Hepatocyte (in vitro differentiated cells): Measurements from ENCODE around the gene GPC5. TPM values are rescaled to one million over a fixed set of nuclear protein-coding genes. Genes with fewer than 3 reads are reported as not detected.

Experiments
- DNase-seq: peaks from one replicate; pipeline ENCODE4 v3.0.0-alpha.2; 2016; ENCODE audit warnings: low spot score
- H2AFZ ChIP-seq: fragments of 200-600 bp; sonication (generic); 2 replicates; pipeline ENCODE4 v1.6.0; 2016; ENCODE audit warnings: antibody characterized with exemption, mild to moderate bottlenecking
- H3K27ac ChIP-seq: fragments of 200-600 bp; sonication (generic); 2 replicates; pipeline ENCODE4 v1.5.1; 2016; ENCODE audit warnings: mild to moderate bottlenecking
- H3K27me3 ChIP-seq: fragments of 200-600 bp; sonication (generic); 2 replicates; pipeline ENCODE4 v1.6.1; 2016
- H3K36me3 ChIP-seq: fragments of 200-600 bp; sonication (generic); replicated peaks from 2 replicates; pipeline ENCODE4 v1.5.1; 2016; ENCODE audit warnings: low read depth; ENCODE audit not compliant: insufficient read depth
- H3K4me1 ChIP-seq: fragments of 200-600 bp; sonication (generic); 2 replicates; pipeline ENCODE4 v1.5.1; 2016; ENCODE audit warnings: mild to moderate bottlenecking, moderate library complexity; ENCODE audit not compliant: insufficient read depth
- H3K4me2 ChIP-seq: fragments of 200-600 bp; sonication (generic); 2 replicates; pipeline ENCODE4 v1.6.0; 2016
- H3K4me3 ChIP-seq: fragments of 200-600 bp; sonication (generic); 2 replicates; pipeline ENCODE4 v1.5.1; 2016; ENCODE audit warnings: mild to moderate bottlenecking
- H3K79me2 ChIP-seq: fragments of 200-600 bp; sonication (generic); 2 replicates; pipeline ENCODE4 v1.6.0; 2017; ENCODE audit warnings: mild to moderate bottlenecking
- H3K9me2 ChIP-seq: fragments of 200-600 bp; sonication (generic); replicated peaks from 2 replicates; pipeline ENCODE4 v1.6.0; 2017; ENCODE audit warnings: mild to moderate bottlenecking; ENCODE audit not compliant: insufficient read depth
- H3K9me3 ChIP-seq: fragments of 200-600 bp; sonication (generic); 2 replicates; pipeline ENCODE4 v1.5.1; 2016; ENCODE audit warnings: low read depth, mild to moderate bottlenecking
- H4K20me1 ChIP-seq: fragments of 200-600 bp; sonication (generic); 2 replicates; pipeline ENCODE4 v1.6.0; 2016; ENCODE audit warnings: mild to moderate bottlenecking; ENCODE audit not compliant: insufficient read depth, poor library complexity, severe bottlenecking
- CTCF ChIP-seq: fragments of 200-600 bp; sonication (generic); IDR thresholded peaks from 2 replicates; pipeline ENCODE4 v1.5.1; 2016; ENCODE audit warnings: antibody characterized with exemption, mild to moderate bottlenecking; ENCODE audit not compliant: poor library complexity
- EZH2 ChIP-seq: fragments of 200-600 bp; sonication (generic); IDR thresholded peaks from 2 replicates; pipeline ENCODE4 v1.6.1; 2016; ENCODE audit warnings: antibody characterized with exemption, mild to moderate bottlenecking, borderline replicate concordance
- EZH2phosphoT487 ChIP-seq: fragments of 200-600 bp; sonication (generic); IDR thresholded peaks from one replicate; pipeline ENCODE4 v1.6.1; 2018; ENCODE audit warnings: antibody characterized with exemption, mild to moderate bottlenecking, low read depth, moderate library complexity; ENCODE audit not compliant: unreplicated experiment, severe bottlenecking
- WGBS: methylation state at CpG from one replicate; pipeline ENCODE4 v1.1.6; 2016; ENCODE audit warnings: low lambda C conversion rate; ENCODE audit errors: missing lambda C conversion rate; 5-methylcytosine and 5-hydroxymethylcytosine counted together
- polyA plus RNA-seq: library from polyadenylated mRNA; unstranded; fragments of >200 nt; fragmentation: Nextera tagmentation; extraction: Ambion mirVana; gene quantifications from 2 replicates; pipeline ENCODE4 v1.2.1, GENCODE V29; 2016
- total RNA-seq: library from RNA; depleted of rRNA; stranded (reverse); fragments of >200 nt; gene quantifications from 2 replicates; pipeline ENCODE4 v1.2.3, GENCODE V29; 2014

GPC5 gene
- total and polyA plus RNA-seq, 2 experiments from 2014 or later = 3.9 to 5.4 TPM

DNA sequence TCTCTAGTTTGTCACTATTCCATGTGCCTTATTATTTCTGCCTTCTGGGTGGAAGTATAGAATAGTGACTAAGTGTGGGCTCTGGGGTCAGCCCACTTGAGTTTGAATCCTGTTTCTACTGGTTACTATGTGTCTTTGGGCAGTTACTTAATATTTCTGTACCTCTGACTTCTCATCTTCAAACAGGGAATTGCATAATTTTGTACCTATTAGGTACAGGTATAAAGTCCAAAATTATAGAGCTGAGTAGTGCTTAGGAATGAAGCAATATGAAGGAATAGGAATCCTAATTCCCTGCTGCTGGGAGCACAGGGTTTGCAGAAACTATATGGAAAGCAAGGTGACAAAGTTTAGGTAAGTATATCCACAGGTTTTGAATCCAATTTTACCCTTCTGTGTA lies 564.5 kb downstream of the GPC5 start:
- Histone ChIP-seq H3K27me3 (no peaks in the 10 kb centered on the region), H3K9me3 (no peaks in the 10 kb centered on the region), H3K4me3 (no peak overlapping the region), H3K79me2 (no peaks in the 10 kb centered on the region), H3K9me2 (no peaks in the 10 kb centered on the region), H3K4me1 (no peaks in the 10 kb centered on the region), H3K4me2 (no peak overlapping the region), H3K36me3 (no peaks in the 10 kb centered on the region), H4K20me1 (no peaks in the 10 kb centered on the region), H2AFZ (no peak overlapping the region), H3K27ac (no peak overlapping the region)
- DNase-seq = no peak
- TF ChIP-seq EZH2phosphoT487 = no peak
- TF ChIP-seq CTCF = no peak
- TF ChIP-seq EZH2 = no peak

GRCh38 chr13:91965511-91965910 lies 567.1 kb downstream of the GPC5 start:
- H3K9me2 ChIP-seq = no peaks in the 10 kb centered on the region
- H3K36me3 ChIP-seq = no peaks in the 10 kb centered on the region
- H3K79me2 ChIP-seq = no peaks in the 10 kb centered on the region
- TF ChIP-seq EZH2phosphoT487 (no peak), EZH2 (no peak), CTCF (no peak)
- no peaks in the 10 kb centered on the region for H3K4me1 ChIP-seq
- no peak overlapping the region for H3K4me2 ChIP-seq
- H3K4me3 ChIP-seq = no peak overlapping the region
- no peak overlapping the region for H2AFZ ChIP-seq
- H3K27ac ChIP-seq = no peak overlapping the region
- H4K20me1 ChIP-seq = no peaks in the 10 kb centered on the region
- no peaks in the 10 kb centered on the region for H3K27me3 ChIP-seq
- DNase-seq = no peak
- no peaks in the 10 kb centered on the region for H3K9me3 ChIP-seq
- WGBS = 93% methylated on average over 2 of the region's 2 CpGs

- H3K79me2 ChIP-seq = no peaks in the 10 kb centered on the region
- no peaks in the 10 kb centered on the region for H3K9me2 ChIP-seq
- no peak overlapping the region for H3K4me2 ChIP-seq
- no peak overlapping the region for H2AFZ ChIP-seq
- H3K4me3 ChIP-seq = no peak overlapping the region
- no peaks in the 10 kb centered on the region for H3K27me3 ChIP-seq
- no peak overlapping the region for H3K27ac ChIP-seq
- TF ChIP-seq EZH2phosphoT487 (no peak), CTCF (no peak), EZH2 (no peak)
- H4K20me1 ChIP-seq = no peaks in the 10 kb centered on the region
- no peaks in the 10 kb centered on the region for H3K9me3 ChIP-seq
- H3K36me3 ChIP-seq = no peaks in the 10 kb centered on the region
- H3K4me1 ChIP-seq = no peaks in the 10 kb centered on the region
- DNase-seq = no peak
These were observed 580.1 kb downstream of the GPC5 start for GRCh38 chr13:91978571-91978970.

DNA sequence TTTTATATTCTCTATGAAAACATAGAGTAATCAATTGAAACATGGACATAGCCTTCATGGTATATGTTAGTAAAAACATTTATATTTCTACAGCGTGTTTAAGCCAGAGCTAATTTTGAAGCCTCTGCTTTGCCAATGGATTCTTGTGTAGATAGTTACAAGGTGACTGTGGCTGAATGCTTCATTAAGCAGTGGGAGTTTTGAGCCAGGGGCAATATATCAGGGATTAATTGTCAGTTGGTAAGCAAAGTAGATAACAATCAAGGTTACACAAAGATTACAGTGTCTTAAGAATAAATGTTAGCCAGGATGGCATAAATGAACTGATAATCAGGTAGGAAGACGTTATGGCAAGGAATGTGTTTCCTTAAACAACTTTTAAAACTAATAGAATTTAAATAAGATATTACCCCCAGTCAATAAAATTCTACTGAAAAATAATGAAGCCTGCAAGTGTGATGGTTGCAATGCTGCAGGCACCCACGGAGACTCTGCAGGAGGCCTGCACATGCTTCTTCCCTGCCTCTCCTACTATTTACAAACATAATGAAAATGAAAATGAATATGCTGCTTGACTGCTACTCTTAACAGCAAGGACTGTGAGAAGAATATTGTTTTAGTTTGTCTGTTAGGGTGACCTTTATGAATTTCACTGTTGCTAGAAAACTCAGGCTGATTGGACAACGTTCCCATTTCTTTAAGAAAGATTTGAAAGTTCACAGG lies 588.5 kb downstream of the GPC5 start:
- TF ChIP-seq CTCF = no peak
- TF ChIP-seq EZH2 = no peak
- no peak for TF ChIP-seq EZH2phosphoT487
- H3K27me3 ChIP-seq = no peaks in the 10 kb centered on the region

More for the DNA sequence above, 588.5 kb downstream of the GPC5 start:
- Histone ChIP-seq H3K9me2 (no peaks in the 10 kb centered on the region), H3K9me3 (no peaks in the 10 kb centered on the region), H3K79me2 (no peaks in the 10 kb centered on the region), H2AFZ (no peak overlapping the region), H3K4me1 (no peaks in the 10 kb centered on the region), H3K4me2 (no peak overlapping the region), H4K20me1 (no peaks in the 10 kb centered on the region), H3K36me3 (no peaks in the 10 kb centered on the region), H3K4me3 (no peak overlapping the region), H3K27ac (no peak overlapping the region)
- 69% methylated on average over 4 of the region's 4 CpGs for WGBS
- DNase-seq = no peak
